ENCODE results near the gene SLC6A12. TPM values are rescaled to one million over a fixed set of nuclear protein-coding genes. Genes with fewer than 3 reads are reported as not detected.

SLC6A12 gene
- polyA plus RNA-seq, 1 donor (not counting 4 experiments of a cell fraction or from before 2014, with no cell fraction given) = not detected

DNA sequence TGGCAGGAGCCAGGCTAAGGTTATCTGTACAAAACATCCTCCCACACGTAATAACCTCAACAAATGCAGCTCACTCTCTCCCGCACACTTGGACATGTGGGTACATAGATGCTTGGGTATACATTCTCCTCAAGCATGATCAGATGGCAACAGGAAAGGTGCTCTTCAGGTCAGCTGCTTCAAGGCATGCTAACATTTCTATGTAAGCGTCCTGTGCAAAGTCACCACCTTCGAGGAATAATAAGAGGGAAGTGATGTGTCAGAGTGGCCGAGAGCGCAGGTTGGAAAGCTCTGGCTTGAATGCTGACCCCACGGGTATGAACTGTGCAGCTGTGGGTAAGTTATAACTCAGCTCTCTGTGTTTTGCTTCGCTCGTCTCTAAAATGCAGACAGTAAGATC is 24.2 kb upstream of the SLC6A12 start:
- Histone ChIP-seq H3K27ac (ENCODE audit: control insufficient read depth, insufficient read depth, low read length) (no peak overlapping the region), H3K4me1 (ENCODE audit: control insufficient read depth, extremely low read depth, insufficient read depth, low read length) (no peaks in the 10 kb centered on the region)

DNA sequence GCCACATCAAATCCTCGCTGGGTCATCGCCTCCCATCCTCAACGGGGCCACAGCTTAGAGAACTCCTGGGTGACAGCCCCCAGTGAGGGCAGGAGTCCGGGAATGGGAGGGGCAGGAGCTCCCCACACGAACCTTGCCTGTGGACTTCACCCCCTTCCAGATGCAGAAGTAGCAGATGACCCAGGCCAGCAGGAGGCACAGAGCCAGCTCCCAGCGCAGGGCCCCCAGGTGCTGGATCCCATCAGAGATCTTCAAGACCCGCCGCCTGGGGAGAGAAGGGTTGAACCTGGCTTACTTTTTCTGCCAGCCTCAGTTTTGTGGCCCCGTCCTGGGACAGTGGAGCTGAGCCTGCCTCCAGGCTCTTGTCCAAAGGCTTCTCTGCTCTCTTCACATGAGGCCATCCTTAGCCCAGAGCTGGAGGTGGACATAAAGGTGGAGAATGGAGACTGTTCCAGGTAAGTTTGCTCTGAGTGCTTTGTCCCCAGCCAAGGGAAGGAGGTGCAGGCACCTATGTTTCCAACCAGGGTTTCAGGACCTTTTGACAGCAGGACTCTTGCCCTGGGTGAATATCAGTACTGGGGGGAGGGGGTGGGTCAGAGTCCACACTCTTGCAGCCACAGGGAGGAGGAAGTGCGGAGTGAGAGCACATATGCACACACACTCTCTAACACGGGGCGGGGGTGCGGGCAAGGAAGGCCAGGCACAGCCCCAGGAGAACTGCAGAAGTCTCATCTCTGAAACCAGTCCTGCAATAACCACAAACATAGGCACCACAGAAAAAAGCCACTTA is 23.3 kb upstream of the SLC6A12 start:
- Histone ChIP-seq H3K27me3 (ENCODE audit: control insufficient read depth, extremely low read depth, insufficient read depth, low read length) (no peaks in the 10 kb centered on the region), H3K4me2 (ENCODE audit: control insufficient read depth, extremely low read depth, insufficient read depth, low read depth, low read length) (no peak overlapping the region), H3K4me1 (ENCODE audit: control insufficient read depth, extremely low read depth, insufficient read depth, low read length) (no peaks in the 10 kb centered on the region), H3K27ac (ENCODE audit: control insufficient read depth, insufficient read depth, low read length) (no peak overlapping the region), H3K79me2 (ENCODE audit: control insufficient read depth, insufficient read depth, low read length) (no peaks in the 10 kb centered on the region), H3K4me3 (ENCODE audit: control insufficient read depth in 2 of 3, extremely low read depth in 1 of 3, insufficient read depth in 2 of 3, low read depth in 1 of 3, low read length in 3 of 3) (no peak overlapping the region), H2AFZ (ENCODE audit: control insufficient read depth, low read length) (no peak overlapping the region), H3K36me3 (ENCODE audit: control insufficient read depth in 2 of 2, extremely low read depth in 1 of 2, insufficient read depth in 2 of 2, low read length in 2 of 2) (no peaks in the 10 kb centered on the region), H3K9ac (ENCODE audit: control insufficient read depth, extremely low read depth, insufficient read depth, low read length) (no peak overlapping the region), H3K9me1 (ENCODE audit: control insufficient read depth, extremely low read depth, insufficient read depth, low read length) (no peaks in the 10 kb centered on the region), H4K20me1 (ENCODE audit: control insufficient read depth, extremely low read depth, insufficient read depth, low read length) (no peaks in the 10 kb centered on the region), H3K9me3 (ENCODE audit: control insufficient read depth, low read depth, low read length) (no peaks in the 10 kb centered on the region)
- TF ChIP-seq, protein P1, sequence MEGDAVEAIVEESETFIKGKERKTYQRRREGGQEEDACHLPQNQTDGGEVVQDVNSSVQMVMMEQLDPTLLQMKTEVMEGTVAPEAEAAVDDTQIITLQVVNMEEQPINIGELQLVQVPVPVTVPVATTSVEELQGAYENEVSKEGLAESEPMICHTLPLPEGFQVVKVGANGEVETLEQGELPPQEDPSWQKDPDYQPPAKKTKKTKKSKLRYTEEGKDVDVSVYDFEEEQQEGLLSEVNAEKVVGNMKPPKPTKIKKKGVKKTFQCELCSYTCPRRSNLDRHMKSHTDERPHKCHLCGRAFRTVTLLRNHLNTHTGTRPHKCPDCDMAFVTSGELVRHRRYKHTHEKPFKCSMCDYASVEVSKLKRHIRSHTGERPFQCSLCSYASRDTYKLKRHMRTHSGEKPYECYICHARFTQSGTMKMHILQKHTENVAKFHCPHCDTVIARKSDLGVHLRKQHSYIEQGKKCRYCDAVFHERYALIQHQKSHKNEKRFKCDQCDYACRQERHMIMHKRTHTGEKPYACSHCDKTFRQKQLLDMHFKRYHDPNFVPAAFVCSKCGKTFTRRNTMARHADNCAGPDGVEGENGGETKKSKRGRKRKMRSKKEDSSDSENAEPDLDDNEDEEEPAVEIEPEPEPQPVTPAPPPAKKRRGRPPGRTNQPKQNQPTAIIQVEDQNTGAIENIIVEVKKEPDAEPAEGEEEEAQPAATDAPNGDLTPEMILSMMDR (optimal IDR thresholded peaks at IDR 0.05 in 1 of 3, IDR thresholded peaks at IDR 0.05 in 1 of 3, conservative IDR thresholded peaks at IDR 0.05 in 1 of 3; ENCODE audit: extremely low read depth in 1 of 3, insufficient read depth in 2 of 3, low read length in 3 of 3) = no peak
- no peak for TF ChIP-seq EZH2 (IDR thresholded peaks at IDR 0.05; ENCODE audit: low read length)
- FAIRE-seq (no peak), DNase-seq (ENCODE audit: low read depth, low spot score) (no peak)
- dilution Hi-C loops (cut with MboI; ENCODE audit: extremely low pct_ligation_motif_present, low sequenced_read_pairs) = no loop called here

More for the DNA sequence above, 24.2 kb upstream of the SLC6A12 start:
- Histone ChIP-seq H4K20me1 (ENCODE audit: control insufficient read depth, extremely low read depth, insufficient read depth, low read length) (no peaks in the 10 kb centered on the region), H3K9me3 (ENCODE audit: control insufficient read depth, low read depth, low read length) (no peaks in the 10 kb centered on the region), H3K9me1 (ENCODE audit: control insufficient read depth, extremely low read depth, insufficient read depth, low read length) (no peaks in the 10 kb centered on the region), H3K4me3 (ENCODE audit: control insufficient read depth in 2 of 3, extremely low read depth in 1 of 3, insufficient read depth in 2 of 3, low read depth in 1 of 3, low read length in 3 of 3) (no peak overlapping the region), H3K9ac (ENCODE audit: control insufficient read depth, extremely low read depth, insufficient read depth, low read length) (no peak overlapping the region), H3K36me3 (ENCODE audit: control insufficient read depth in 2 of 2, extremely low read depth in 1 of 2, insufficient read depth in 2 of 2, low read length in 2 of 2) (no peaks in the 10 kb centered on the region), H3K4me2 (ENCODE audit: control insufficient read depth, extremely low read depth, insufficient read depth, low read depth, low read length) (no peak overlapping the region), H3K27me3 (ENCODE audit: control insufficient read depth, extremely low read depth, insufficient read depth, low read length) (no peaks in the 10 kb centered on the region), H3K79me2 (ENCODE audit: control insufficient read depth, insufficient read depth, low read length) (no peaks in the 10 kb centered on the region), H2AFZ (ENCODE audit: control insufficient read depth, low read length) (no peak overlapping the region)
- dilution Hi-C loops (cut with MboI; ENCODE audit: extremely low pct_ligation_motif_present, low sequenced_read_pairs) = no loop called here
- DNase-seq (ENCODE audit: low read depth, low spot score) (no peak), FAIRE-seq (no peak)
- TF ChIP-seq EZH2 (IDR thresholded peaks at IDR 0.05; ENCODE audit: low read length) = no peak
- TF ChIP-seq, protein P1 (optimal IDR thresholded peaks at IDR 0.05 in 1 of 3, IDR thresholded peaks at IDR 0.05 in 1 of 3, conservative IDR thresholded peaks at IDR 0.05 in 1 of 3; ENCODE audit: extremely low read depth in 1 of 3, insufficient read depth in 2 of 3, low read length in 3 of 3) = no peak
